Activated T-cell treated with anti-CD3 and anti-CD28 coated beads for 48 hours (primary cell): ENCODE results near the gene ARMC9.
"Not testable (repeated sequence)": the region's sequence is repeated elsewhere in the genome, so short reads cannot be mapped to it uniquely, and the experiment has no call there.

ENCODE experiments used
- DNase-seq: peaks from one replicate; pipeline ENCODE4 v3.0.0-alpha.2; 2020; ENCODE audit warnings: low read depth

Gene ARMC9

DNA sequence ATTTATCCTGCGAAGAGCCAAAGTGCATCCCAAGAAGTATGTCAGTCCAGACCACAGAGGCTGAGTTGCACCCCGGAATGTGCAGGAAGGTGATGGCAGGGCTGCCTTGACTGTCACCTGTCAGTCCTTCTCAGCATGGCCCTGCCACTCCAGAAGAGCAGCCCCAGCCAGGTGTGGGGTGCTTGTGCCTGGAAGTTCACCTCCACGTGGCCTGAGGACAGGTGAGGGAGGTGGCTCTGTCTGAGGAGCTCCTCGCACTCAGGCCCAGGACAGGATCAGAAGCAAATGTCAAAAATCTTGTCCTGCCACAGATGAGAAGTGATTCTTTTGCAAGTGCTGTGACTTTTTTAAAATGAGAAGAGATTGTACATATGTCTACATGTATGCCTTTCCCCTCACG is 165.6 kb downstream of the ARMC9 start:
- no peak for DNase-seq

DNA sequence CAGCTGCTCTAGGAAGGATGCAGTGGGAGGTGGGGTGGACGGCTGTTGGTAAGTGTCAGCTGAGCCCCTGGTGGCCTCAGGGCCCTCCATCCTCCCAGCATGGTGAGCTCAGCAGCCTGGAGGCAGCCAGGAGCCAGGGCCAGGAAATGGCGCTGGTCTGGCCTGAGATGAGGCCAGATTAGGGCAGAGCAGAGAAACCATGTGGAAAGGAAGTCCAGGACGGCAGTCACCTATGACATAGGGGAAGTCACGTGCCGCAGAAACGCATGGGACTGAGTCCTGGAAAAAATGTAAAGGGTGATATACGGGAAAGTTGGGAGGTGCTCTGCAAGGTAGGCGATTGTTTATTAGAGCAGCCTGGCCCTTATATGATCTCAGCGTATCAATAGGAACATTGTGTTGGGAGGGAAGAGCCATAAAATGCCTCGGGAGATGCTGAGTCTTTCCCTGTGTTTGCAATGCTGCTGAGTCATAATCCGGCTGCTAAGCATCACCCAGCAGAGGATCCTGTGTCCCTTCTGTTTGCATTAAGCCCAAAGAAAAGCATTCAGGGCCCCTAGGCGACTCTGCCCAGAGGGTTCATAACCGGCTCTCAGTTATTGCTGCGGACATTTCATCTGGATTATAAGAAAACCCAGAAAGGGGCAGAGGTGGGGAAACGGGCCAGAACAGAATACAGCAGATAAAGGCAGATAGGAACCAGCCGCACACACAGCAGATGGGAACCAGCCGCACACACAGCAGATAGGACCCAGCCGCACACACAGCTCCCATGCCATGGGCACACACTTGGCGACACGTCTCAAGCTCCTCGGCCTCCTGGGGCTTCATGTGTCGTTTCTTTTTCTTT is 166.8 kb downstream of the ARMC9 start:
- no peak for DNase-seq

DNA sequence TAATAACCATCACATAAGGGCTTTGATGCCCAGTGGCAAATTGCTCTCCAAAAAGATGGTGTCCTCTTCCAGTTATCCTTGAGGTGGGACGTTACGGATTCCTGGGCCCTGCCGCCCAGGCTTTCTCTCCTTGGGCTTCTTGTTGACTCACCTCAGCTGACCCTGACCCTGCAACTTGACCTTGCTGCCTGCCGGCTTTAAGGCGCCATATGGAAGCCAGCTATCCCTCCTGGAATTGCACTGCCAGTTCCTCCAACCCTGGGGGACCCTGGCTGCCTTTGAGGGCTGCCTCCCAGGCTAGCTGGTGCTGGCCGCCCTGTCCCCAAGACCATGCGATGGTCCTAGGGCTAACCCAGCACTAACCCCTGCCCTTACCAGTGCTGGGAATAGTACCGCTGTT is 168.7 kb downstream of the ARMC9 start:
- no peak for DNase-seq

DNA sequence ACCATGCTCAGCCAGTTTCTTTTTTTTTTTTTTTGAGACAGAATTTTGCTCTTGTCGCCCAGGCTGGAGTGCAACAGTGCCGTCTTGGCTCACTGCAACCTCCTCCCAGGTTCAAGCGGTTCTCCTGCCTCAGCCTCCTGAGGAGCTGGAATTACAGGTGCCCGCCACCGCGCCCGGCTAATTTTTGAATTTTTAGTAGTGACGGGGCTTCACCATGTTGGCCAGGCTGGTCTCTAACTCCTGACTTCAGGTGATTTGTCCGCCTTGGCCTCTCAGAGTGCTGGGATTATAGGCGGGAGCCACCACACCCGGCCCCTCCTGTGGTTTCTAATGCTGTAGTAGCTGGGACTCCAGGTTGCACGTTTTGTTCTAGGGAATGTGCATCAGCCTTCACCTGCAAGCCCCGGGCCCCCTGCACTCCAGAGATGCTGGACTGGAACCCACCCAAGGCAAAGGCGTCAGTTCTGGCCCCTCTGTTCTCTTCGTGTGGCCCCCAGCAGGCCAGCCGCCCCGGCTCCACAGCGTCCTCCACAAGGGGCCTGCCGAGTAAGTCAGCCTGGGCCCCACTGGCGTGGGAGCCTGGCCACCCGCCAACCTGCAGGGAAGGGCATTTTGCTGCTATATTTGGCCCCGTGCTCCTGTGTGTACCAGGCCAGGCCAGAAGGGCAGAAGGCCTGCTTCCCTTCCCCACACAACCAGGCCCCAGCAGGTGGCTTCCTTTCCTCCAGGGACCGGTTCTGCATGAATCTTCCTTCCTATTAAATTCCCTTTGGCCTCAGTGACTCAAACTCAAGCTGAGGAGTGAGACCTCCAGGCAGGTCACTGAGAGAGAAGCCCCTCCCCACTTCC is 171.4 kb downstream of the ARMC9 start:
- DNase-seq: no peak

DNA sequence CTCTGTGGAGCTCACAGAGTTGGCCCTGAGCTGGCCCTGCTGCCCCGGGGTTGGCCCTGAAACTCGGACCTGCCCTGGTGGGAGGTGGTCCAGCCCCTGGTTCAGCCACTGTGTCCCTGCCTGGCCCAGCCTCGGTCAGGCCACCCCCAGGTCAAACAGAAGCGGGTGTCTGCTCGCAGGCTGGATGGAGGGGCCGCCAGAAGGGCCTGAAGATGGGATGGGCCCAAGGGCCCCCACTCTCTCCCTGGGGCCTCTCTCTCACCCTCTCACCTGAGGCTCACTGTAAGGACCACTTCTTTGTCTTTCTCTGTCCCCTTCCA is 172.0 kb downstream of the ARMC9 start:
- no peak for DNase-seq

DNA sequence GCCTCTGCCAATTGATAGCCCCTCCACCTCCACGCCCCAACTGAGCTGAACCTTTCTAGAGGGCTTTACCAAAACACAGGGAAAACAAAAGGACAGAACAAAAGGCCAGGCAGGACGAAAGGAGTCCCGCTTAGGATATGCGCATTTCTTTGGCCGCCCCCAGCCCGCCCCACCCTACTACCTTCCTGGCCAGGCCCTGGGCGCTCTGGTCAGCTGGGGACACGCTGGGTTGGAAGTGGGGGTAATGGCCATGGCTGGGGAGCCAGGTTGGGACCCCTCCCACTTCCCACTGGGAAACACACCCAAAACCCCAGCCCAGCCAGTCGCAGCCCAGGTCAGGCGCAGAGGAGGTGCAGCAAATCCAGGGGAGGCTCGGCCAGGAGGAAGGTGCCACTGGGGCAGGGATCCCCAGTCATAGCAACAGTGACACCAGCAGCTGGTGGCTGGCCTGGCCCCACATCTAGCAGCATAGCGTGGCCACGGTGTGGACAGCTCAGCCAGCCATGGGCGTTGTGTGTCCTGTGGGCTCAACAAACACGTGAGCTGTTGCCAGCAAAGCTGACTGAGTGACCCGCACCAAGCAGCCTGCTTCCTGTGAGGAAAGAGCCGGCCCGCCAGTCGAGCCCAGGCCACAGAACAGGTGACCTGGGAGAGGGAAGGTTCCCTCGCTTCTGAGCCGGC is 172.5 kb downstream of the ARMC9 start:
- DNase-seq: no peak

DNA sequence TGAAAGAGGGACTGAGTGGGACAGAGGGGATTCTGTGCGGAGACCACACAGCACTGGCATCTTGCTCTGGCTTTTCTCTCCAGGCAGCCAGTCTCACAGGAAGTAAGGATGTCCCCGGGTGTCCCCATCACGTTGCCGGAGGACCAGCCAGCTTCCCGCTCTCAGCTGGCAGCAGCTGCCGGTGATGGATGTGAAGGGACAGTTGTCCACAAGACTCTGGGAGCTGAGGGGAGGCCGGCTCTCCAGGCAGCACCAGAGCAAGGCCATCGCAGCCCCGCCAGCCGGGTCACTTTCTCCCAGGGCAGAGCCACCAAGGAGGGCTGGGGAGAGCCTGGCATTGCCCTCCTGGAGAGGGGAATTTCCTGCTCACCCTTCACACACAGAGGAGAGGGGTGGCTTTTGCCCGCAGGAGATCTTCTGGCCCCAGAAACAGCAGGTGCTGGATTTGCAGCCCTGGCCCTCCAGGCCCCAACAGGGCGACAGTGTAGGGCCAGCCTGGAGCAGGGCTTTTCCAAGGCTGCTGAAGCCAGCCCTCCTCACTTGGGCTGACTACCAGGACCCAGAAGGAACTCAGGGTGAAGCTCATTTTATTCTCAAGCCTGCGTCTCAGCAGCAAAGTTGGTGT is 173.1 kb downstream of the ARMC9 start:
- DNase-seq: no peak

DNA sequence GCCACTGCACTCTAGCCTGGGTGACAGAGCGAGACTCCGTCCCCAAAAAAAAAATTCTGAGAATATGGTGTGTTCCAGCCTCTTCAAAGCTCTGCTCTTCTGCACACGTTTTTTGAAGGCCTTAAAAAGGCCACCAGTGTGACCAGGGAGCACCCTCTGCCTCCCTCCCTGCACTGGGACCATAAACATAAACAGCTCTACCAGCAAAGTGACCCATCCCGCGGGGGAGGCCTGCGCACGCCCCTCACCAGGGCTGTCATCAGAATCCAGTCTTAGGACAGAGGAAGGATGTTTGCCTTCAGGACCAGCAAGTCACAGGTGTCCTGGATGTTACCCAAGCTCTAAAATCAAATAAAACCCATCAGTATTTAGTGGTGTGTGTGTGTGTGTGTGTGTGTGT is 173.9 kb downstream of the ARMC9 start:
- no peak for DNase-seq

DNA sequence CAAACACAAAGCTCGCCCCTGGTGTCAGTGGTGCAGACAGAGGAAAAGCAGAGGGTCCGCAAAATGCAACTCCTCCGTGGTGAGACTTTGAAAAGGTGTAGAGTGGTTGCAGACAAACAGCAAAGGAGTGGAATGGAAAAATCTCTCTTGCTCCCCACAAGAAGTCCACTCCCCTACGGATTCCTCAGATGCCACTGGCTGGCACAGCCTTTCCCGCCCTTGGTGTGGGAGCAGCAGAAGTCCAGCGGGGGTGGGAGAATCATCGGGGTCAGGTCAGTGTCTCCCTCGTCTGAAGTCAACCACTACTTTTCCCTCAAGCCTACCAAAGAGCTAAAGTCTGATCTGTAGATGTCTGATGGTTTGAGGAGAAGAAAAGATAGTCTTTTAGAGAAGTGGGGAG is 174.8 kb downstream of the ARMC9 start:
- no peak for DNase-seq

DNA sequence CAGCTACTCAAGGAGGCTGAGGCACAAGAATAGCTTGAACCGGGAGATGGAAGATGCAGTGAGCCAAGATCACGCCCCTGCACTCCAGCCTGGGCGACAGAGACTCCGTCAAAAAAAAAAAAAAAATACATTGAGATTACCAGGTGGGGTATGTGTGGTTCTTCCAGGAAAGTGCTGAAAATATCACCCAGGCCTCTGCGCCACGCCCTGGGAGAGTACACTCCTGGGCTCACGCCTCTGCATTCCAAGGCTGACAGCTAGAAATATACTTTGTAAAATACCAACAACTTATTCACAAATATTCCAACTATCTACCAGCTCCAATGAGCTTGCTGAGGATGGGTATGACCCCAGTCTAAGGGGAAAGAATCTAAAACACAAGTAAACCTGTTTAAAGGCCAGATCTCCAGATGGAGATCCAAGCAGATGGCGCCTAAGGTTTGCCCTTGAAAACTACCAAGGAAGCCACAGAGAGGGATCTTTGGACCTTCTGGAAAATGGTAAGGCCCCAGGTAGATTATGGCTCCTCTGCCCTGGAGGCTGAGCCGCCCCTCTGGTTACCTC is 175.4 kb downstream of the ARMC9 start:
- DNase-seq: no peak

DNA sequence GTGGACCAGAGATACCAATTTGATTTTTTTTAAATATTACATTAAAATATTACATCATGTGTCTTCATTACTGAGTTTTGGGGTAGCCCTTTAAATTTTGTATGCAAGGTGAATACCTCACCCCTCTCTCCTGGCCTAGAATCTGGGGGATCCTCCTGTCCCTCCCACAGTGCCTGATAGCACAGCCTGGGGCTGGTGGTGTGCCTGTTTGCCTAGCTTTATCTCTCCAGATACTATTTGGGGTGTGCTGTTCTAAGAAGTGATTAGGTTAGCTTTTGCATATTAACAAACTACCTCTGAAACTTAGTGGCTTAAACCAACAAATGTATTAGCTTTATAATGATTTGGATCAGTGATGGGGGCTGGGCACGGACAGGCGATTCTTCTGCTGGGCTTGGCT is 176.3 kb downstream of the ARMC9 start:
- DNase-seq: no peak

DNA sequence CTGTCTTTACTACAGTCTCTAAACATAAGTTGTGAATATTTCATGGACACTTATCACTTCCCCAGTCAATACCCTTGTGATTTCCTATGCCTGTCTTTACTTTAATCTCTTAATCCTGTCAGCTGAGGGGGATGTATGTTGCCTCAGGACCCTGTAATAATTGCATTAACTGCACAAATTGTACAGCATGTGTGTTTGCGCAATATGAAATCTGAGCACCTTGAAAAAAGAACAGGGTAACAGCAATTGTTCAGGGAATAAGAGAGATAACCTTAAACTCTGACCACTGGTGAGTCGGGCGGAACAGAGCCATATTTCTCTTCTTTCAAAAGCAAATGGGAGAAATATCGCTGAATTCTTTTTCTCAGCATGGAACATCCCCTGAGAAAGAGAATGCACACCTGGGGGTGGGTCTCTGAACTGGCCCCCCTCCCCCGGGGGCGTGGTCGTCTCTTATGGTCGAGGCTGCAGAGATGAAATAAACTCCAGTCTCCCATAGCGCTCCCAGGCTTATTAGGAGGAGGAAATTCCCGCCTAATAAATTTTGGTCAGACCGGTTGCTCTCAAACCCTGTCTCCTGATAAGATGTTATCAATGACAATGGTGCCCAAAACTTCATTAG is 177.7 kb downstream of the ARMC9 start:
- DNase-seq: not testable (repeated sequence)

DNA sequence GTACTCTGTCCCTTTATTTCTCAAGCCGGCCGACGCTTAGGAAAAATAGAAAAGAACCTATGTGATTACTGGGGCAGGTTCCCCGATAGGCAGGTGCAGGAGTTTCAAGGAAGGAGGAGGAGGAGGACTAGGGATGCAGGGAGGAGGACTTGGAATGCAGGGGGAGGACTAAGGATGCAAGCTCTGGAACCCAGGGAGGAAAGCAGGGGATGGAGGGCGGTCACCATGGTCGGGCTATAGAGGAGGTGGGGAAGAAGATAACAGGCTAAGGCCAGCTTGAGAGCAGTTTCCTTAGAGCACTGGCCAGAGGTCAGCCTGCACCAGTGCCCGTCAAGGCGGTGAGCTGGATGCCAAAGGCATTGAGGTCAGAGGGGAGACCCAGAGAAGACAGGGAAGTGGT is 178.4 kb downstream of the ARMC9 start:
- no peak for DNase-seq

DNA sequence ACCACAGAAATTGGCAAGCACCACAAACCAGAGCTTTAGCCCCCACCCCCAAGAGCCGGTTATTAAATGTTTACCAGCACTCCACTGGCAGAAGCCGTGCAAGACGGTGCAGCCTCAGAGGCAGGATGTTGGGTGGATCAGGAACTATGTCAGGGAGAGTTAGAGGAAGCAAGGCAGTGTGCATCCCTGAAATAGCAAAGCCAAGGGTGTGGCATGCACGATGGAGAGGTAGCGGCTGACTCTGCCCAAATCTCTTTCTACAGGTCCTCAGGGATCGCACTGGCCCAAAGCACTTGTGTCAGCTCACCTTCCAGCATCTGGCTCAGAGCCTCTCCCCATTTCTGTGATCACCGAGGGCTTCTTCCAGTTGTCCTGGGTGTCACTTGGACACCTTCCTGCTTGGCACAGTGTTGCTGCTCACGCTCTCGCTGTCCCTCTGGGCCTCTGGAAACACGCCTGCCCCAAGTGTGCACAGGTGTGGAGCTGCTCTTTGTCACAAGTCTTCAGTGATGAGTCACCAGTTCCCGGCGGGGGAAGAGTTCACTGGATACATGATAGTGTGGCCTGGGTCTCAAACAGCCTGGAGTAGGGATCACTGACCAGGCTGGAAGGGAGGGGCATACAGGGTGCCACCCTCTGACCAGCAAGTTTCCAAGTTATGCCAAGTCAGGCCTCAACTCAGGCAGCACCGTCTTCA is 179.7 kb downstream of the ARMC9 start:
- no peak for DNase-seq

DNA sequence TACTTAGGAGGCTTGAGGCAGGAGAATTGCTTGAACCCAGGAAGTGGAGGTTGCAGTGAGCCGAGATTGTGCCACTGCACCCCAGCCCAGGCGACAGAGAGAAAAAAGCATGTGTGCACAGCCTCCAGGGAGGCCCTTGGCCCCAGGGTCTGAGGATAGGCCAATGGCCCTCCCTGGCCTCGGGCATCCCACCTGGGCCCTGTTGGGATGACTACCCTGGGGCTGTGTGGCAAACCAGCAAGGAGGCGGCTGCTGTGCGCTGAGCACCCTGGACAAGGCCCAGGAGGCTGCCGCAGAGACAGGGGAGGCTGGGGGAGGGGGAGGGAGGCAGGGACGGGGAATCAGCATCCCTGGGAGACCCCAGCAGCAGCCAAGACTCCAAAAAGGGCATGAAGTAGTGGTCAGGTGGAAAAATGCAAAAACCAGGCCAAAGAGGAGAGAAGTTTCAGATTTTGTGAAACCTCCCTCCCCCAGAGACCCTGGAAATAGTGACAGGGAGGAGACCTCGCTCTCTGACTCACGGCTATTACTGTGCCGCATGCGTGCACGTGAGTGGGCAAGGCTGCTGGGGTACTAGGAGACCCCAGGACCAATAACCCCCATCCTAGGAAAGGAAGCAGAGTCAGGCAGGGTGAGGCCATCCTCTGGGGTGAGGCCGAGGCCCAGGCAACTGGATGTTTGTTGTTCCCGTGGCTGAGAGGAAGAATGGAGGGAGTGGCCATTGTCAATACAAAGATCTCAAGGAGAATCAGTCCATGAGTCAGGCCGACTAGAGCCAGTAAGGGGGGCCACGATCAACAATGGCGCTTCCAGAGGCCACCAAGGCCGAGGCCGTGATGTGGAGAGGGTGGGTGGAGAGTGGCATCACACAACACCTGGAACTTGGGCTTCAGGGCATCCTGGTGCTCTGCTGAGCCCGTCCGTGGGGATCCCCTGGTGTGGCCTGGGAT is 181.1 kb downstream of the ARMC9 start:
- no peak for DNase-seq

DNA sequence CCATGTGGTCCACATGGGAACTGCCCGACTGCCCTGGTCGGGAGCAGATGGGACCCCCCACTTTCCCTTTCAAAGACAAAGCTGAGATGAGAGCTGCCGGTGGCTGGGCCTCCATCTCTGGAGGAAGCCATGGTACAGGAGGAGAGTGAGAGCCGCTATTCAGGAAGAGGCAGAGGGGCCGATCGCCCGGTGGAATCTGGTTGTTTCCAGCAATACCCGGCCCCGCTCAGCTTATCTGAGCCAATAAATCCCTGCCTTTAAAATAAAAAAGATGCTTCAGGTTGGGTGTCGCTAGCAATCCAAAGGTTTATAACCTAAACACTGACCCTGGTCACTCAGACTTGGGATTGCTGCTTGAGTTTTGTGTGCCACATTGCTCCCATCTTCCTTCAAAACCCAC is 181.9 kb downstream of the ARMC9 start:
- no peak for DNase-seq

DNA sequence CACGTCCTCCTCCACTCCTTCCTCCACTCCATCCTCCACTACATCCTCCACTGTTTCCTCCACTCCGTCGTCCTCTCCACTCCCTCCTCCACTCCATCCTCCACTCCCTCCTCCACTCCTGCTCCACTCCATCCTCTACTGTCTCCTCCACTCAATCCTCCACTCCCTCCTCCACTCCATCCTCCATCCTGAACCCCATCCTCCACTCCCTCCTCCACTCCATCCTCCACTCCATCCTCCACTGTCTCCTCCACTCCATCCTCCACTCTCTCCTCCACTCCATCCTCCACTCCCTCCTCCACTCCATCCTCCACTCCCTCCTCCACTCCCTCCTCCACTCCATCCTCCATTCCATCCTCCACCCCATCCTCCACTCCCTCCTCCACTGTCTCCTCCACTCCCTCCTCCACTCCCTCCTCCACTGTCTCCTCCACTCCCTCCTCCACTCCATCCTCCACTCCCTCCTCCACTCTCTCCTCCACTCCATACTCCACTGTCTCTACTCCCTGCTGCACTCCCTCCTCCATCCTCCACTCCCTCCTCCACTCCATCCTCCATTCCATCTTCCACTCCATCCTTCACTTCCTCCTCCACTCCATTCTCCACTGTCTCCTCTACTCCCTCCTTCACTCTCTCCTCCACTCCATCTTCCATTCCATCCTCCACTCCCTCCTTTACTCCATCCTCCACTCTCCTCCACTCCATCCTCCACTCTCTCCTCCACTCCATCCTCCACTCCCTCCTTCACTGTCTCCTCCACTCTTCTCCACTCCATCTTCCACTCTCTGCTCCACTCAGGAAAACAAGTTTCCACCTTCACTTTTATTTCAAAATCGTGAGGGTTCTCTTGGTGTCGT is 182.8 kb downstream of the ARMC9 start:
- DNase-seq: no peak

DNA sequence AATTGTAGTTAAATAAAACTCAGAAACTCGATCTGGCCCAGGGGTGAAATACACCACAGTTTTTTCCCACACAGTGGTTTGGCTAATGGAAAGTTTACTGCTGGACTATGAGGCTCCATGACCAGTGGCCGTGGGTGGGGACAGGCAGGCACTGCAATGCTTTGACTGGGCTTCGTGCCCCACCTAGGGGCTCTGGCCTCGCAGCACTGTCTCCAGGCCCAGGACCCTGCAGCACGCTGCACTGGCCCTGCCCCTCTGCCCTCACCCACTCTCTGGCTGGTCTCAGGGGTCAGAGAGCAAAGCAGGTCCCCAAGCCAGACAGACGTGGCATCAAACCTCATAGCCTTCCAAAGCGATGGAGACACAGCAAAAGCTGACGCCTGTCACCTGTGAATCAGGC is 183.7 kb downstream of the ARMC9 start:
- DNase-seq: no peak
